Activated T-cell treated with anti-CD3 and anti-CD28 coated beads, Interleukin-2, amount 50 U/mL, for 1 hour (primary cell): ENCODE data around the gene FPR3.
"Not testable (repeated sequence)": the region's sequence is repeated elsewhere in the genome, so short reads cannot be mapped to it uniquely, and the experiment has no call there.

Source experiments
- DNase-seq: peaks from one replicate; pipeline ENCODE4 v3.0.0-alpha.2; 2020

Gene FPR3

GRCh38 chr19:51784109-51784785, 10.7 kb upstream of the FPR3 start:
- no peak for DNase-seq

- DNase-seq = no peak
Observed at GRCh38 chr19:51784922-51785690, 9.9 kb upstream of the FPR3 start.

- no peak for DNase-seq
Observed at GRCh38 chr19:51786646-51787494, 8.1 kb upstream of the FPR3 start.

GRCh38 chr19:51788029-51788428, 6.9 kb upstream of the FPR3 start:
- no peak for DNase-seq

GRCh38 chr19:51789061-51789795, 5.7 kb upstream of the FPR3 start:
- no peak for DNase-seq

GRCh38 chr19:51792932-51793331, 2.0 kb upstream of the FPR3 start:
- DNase-seq = no peak

GRCh38 chr19:51793994-51794393, 963 bp upstream of the FPR3 start:
- no peak for DNase-seq

GRCh38 chr19:51796195-51796679, 1.3 kb downstream of the FPR3 start:
- DNase-seq = no peak

GRCh38 chr19:51797480-51797879, 2.5 kb downstream of the FPR3 start:
- DNase-seq = no peak

- DNase-seq = no peak
Observed at GRCh38 chr19:51798062-51798461, 3.1 kb downstream of the FPR3 start.

GRCh38 chr19:51799034-51799773, 4.2 kb downstream of the FPR3 start:
- DNase-seq = no peak

- no peak for DNase-seq
Observed at GRCh38 chr19:51799774-51800472, 5.0 kb downstream of the FPR3 start.

- no peak for DNase-seq
Observed at GRCh38 chr19:51800473-51801244, 5.7 kb downstream of the FPR3 start.

GRCh38 chr19:51802775-51803174, 7.8 kb downstream of the FPR3 start:
- no peak for DNase-seq

GRCh38 chr19:51803519-51803918, 8.6 kb downstream of the FPR3 start:
- no peak for DNase-seq

- no peak for DNase-seq
Observed at GRCh38 chr19:51803967-51804366, 9.0 kb downstream of the FPR3 start.

GRCh38 chr19:51804789-51805188, 9.8 kb downstream of the FPR3 start:
- DNase-seq = not testable (repeated sequence)

GRCh38 chr19:51805396-51805795, 10.4 kb downstream of the FPR3 start:
- not testable (repeated sequence) for DNase-seq

- DNase-seq = not testable (repeated sequence)
Observed at GRCh38 chr19:51806571-51806970, 11.6 kb downstream of the FPR3 start.

- no peak for DNase-seq
Observed at GRCh38 chr19:51807111-51807701, 12.2 kb downstream of the FPR3 start.
